ENCODE data around the gene ARID1B. TPM values are rescaled to one million over a fixed set of nuclear protein-coding genes. Genes with fewer than 3 reads are reported as not detected.

The ARID1B gene
- total and polyA plus RNA-seq, 2 of the 13 experiments (the other 11 are each of a cell fraction or from before 2014, with no cell fraction given), result 20.1 to 32.6 TPM

DNA sequence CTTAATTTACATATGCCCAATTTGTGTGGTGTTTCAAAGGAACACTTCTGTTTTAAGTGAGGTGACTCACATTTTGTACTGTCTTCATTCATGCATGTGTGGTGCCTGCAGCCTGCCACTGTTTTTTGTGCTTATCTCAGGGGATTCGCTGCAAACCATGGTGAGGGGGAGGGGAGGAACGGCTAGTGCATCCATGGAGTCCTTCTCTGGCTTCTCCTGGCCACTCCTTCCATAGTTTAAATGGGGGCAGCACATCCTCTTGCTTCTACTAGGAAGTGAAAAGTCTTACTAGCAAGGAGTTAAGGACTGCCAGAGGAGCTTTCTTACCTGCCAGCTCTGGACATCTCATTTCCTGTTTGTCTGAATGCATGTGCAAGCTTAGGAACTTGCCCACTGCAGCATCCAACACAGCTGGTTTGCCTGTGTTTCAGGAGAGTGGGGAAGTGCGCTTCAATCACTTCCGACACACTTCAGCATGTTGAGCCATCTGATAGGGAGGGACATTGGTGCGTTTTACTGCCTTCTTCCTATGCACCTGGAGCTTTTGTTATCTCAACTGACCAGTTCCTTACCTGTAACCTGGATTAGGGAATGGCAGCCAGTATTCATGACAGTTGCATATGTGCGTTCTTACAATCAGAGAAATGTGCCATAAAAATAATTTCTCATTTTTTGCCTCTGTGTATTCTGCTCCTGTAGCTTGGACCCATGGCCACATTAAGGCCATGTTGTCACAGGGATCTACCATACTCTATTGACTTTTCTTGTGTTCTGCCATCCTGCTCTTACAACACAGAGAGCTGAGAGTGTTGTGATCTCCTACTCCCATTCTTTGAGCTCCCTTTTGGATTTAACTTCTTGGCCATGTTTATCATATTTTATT is 211.3 kb downstream of the ARID1B start (continued):
- TF ChIP-seq ZFP62 (CRISPR knock-in tag; IDR thresholded peaks at IDR 0.05) (no peak), TAF15 (IDR thresholded peaks at IDR 0.05; ENCODE audit: low read depth, low read length, poor library complexity, severe bottlenecking) (no peak), PHF20 (CRISPR knock-in tag; IDR thresholded peaks at IDR 0.05) (no peak), HOXA3 (CRISPR knock-in tag; IDR thresholded peaks at IDR 0.05) (no peak), CCDC6 (CRISPR knock-in tag; IDR thresholded peaks at IDR 0.05) (no peak), ZMYM4 (CRISPR knock-in tag; IDR thresholded peaks at IDR 0.05) (no peak), ZBTB7A (CRISPR knock-in tag; IDR thresholded peaks at IDR 0.05) (no peak), ZNF207 (IDR thresholded peaks at IDR 0.05; ENCODE audit: borderline replicate concordance) (no peak), AKAP8 (CRISPR knock-in tag; IDR thresholded peaks at IDR 0.05) (no peak), THAP11 (CRISPR knock-in tag; IDR thresholded peaks at IDR 0.05) (no peak), MLLT10 (CRISPR knock-in tag; IDR thresholded peaks at IDR 0.05) (no peak), ZNF251 (CRISPR knock-in tag; IDR thresholded peaks at IDR 0.05) (no peak), ZNF749 (CRISPR knock-in tag; IDR thresholded peaks at IDR 0.05; ENCODE audit: borderline replicate concordance) (no peak), ZSCAN20 (CRISPR knock-in tag; IDR thresholded peaks at IDR 0.05; ENCODE audit: borderline replicate concordance) (no peak), ZNF274 (CRISPR knock-in tag; IDR thresholded peaks at IDR 0.05) (no peak), KLF16 (CRISPR knock-in tag; IDR thresholded peaks at IDR 0.05) (no peak)
- TF ChIP-seq, protein P1, sequence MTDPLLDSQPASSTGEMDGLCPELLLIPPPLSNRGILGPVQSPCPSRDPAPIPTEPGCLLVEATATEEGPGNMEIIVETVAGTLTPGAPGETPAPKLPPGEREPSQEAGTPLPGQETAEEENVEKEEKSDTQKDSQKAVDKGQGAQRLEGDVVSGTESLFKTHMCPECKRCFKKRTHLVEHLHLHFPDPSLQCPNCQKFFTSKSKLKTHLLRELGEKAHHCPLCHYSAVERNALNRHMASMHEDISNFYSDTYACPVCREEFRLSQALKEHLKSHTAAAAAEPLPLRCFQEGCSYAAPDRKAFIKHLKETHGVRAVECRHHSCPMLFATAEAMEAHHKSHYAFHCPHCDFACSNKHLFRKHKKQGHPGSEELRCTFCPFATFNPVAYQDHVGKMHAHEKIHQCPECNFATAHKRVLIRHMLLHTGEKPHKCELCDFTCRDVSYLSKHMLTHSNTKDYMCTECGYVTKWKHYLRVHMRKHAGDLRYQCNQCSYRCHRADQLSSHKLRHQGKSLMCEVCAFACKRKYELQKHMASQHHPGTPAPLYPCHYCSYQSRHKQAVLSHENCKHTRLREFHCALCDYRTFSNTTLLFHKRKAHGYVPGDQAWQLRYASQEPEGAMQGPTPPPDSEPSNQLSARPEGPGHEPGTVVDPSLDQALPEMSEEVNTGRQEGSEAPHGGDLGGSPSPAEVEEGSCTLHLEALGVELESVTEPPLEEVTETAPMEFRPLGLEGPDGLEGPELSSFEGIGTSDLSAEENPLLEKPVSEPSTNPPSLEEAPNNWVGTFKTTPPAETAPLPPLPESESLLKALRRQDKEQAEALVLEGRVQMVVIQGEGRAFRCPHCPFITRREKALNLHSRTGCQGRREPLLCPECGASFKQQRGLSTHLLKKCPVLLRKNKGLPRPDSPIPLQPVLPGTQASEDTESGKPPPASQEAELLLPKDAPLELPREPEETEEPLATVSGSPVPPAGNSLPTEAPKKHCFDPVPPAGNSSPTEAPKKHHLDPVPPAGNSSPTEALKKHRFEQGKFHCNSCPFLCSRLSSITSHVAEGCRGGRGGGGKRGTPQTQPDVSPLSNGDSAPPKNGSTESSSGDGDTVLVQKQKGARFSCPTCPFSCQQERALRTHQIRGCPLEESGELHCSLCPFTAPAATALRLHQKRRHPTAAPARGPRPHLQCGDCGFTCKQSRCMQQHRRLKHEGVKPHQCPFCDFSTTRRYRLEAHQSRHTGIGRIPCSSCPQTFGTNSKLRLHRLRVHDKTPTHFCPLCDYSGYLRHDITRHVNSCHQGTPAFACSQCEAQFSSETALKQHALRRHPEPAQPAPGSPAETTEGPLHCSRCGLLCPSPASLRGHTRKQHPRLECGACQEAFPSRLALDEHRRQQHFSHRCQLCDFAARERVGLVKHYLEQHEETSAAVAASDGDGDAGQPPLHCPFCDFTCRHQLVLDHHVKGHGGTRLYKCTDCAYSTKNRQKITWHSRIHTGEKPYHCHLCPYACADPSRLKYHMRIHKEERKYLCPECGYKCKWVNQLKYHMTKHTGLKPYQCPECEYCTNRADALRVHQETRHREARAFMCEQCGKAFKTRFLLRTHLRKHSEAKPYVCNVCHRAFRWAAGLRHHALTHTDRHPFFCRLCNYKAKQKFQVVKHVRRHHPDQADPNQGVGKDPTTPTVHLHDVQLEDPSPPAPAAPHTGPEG (CRISPR knock-in tag; IDR thresholded peaks at IDR 0.05), result no peak
- TF ChIP-seq, protein P2, sequence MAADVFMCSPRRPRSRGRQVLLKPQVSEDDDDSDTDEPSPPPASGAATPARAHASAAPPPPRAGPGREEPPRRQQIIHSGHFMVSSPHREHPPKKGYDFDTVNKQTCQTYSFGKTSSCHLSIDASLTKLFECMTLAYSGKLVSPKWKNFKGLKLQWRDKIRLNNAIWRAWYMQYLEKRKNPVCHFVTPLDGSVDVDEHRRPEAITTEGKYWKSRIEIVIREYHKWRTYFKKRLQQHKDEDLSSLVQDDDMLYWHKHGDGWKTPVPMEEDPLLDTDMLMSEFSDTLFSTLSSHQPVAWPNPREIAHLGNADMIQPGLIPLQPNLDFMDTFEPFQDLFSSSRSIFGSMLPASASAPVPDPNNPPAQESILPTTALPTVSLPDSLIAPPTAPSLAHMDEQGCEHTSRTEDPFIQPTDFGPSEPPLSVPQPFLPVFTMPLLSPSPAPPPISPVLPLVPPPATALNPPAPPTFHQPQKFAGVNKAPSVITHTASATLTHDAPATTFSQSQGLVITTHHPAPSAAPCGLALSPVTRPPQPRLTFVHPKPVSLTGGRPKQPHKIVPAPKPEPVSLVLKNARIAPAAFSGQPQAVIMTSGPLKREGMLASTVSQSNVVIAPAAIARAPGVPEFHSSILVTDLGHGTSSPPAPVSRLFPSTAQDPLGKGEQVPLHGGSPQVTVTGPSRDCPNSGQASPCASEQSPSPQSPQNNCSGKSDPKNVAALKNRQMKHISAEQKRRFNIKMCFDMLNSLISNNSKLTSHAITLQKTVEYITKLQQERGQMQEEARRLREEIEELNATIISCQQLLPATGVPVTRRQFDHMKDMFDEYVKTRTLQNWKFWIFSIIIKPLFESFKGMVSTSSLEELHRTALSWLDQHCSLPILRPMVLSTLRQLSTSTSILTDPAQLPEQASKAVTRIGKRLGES (CRISPR knock-in tag; IDR thresholded peaks at IDR 0.05; ENCODE audit: borderline replicate concordance), result no peak
- TF ChIP-seq, protein P3, sequence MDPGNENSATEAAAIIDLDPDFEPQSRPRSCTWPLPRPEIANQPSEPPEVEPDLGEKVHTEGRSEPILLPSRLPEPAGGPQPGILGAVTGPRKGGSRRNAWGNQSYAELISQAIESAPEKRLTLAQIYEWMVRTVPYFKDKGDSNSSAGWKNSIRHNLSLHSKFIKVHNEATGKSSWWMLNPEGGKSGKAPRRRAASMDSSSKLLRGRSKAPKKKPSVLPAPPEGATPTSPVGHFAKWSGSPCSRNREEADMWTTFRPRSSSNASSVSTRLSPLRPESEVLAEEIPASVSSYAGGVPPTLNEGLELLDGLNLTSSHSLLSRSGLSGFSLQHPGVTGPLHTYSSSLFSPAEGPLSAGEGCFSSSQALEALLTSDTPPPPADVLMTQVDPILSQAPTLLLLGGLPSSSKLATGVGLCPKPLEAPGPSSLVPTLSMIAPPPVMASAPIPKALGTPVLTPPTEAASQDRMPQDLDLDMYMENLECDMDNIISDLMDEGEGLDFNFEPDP (CRISPR knock-in tag; conservative IDR thresholded peaks at IDR 0.05), result no peak
